ENCODE measurements around the gene DSCAML1.

- TF ChIP-seq ETV6 (conservative IDR thresholded peaks at IDR 0.05 in 1 of 2, IDR thresholded peaks at IDR 0.05 in 1 of 2; ENCODE audit: borderline replicate concordance in 1 of 2, low read depth in 1 of 2) (no peak), NRF1 (conservative IDR thresholded peaks at IDR 0.05; ENCODE audit: low read depth, low read length) (no peak), MXI1 (IDR thresholded peaks at IDR 0.05; ENCODE audit: low read depth, low read length) (no peak), SIN3A (IDR thresholded peaks at IDR 0.05; ENCODE audit: low read depth, low read length) (no peak), POU2F2 (IDR thresholded peaks at IDR 0.05; ENCODE audit: borderline replicate concordance, low read depth, low read length) (no peak), NR2C2 (IDR thresholded peaks at IDR 0.05; ENCODE audit: borderline replicate concordance, control insufficient read depth, insufficient read length, low read depth) (no peak), NFIC (IDR thresholded peaks at IDR 0.05; ENCODE audit: low read depth, low read length) (no peak), NR2C1 (IDR thresholded peaks at IDR 0.05) (no peak), SMC3 (IDR thresholded peaks at IDR 0.05; ENCODE audit: borderline replicate concordance, low read length) (no peak), ATF7 (IDR thresholded peaks at IDR 0.05; ENCODE audit: low read depth) (no peak), TCF7 (IDR thresholded peaks at IDR 0.05; ENCODE audit: borderline replicate concordance) (no peak), DPF2 (IDR thresholded peaks at IDR 0.05) (no peak)
- TF ChIP-seq, protein P1, sequence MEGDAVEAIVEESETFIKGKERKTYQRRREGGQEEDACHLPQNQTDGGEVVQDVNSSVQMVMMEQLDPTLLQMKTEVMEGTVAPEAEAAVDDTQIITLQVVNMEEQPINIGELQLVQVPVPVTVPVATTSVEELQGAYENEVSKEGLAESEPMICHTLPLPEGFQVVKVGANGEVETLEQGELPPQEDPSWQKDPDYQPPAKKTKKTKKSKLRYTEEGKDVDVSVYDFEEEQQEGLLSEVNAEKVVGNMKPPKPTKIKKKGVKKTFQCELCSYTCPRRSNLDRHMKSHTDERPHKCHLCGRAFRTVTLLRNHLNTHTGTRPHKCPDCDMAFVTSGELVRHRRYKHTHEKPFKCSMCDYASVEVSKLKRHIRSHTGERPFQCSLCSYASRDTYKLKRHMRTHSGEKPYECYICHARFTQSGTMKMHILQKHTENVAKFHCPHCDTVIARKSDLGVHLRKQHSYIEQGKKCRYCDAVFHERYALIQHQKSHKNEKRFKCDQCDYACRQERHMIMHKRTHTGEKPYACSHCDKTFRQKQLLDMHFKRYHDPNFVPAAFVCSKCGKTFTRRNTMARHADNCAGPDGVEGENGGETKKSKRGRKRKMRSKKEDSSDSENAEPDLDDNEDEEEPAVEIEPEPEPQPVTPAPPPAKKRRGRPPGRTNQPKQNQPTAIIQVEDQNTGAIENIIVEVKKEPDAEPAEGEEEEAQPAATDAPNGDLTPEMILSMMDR (IDR thresholded peaks at IDR 0.05 in 2 of 3, conservative IDR thresholded peaks at IDR 0.05 in 1 of 3; ENCODE audit: control insufficient read depth in 2 of 3, extremely low read depth in 1 of 3, insufficient read depth in 1 of 3, low read depth in 3 of 3, low read length in 3 of 3): no peak
- TF ChIP-seq, protein P2, sequence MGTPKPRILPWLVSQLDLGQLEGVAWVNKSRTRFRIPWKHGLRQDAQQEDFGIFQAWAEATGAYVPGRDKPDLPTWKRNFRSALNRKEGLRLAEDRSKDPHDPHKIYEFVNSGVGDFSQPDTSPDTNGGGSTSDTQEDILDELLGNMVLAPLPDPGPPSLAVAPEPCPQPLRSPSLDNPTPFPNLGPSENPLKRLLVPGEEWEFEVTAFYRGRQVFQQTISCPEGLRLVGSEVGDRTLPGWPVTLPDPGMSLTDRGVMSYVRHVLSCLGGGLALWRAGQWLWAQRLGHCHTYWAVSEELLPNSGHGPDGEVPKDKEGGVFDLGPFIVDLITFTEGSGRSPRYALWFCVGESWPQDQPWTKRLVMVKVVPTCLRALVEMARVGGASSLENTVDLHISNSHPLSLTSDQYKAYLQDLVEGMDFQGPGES (IDR thresholded peaks at IDR 0.05): no peak
Measured at GRCh38 chr11:117586392-117586791, 210.6 kb downstream of the DSCAML1 start.

All from GM12878 (cell line).